Right lobe of liver (tissue), 4 donors: ENCODE data around the gene LTO1.

Experiments
- CTCF ChIP-seq, 4 donors: fragments of 200-600 bp in 3 of 4; fragments of 450-650 bp in 1 of 4; IDR thresholded peaks; one replicate each; pipeline versions ENCODE4 v1.5.1 to v1.8.0; 2016 to 2022; ENCODE audit warnings: antibody characterized with exemption in 4 of 4, mild to moderate bottlenecking in 2 of 4
- POLR2A ChIP-seq: fragments of 450-650 bp; IDR thresholded peaks from one replicate; pipeline ENCODE4 v1.6.1; 2017; ENCODE audit warnings: antibody characterized with exemption, mild to moderate bottlenecking
- donor health status: DM: no; HTN: no; CAD: no.
- donor health status: DM: no; HTN: no; CAD: no.
- donor health status: DM: no; HTN: yes; CAD: no.

GRCh38 chr11:69635804-69636511, 39.2 kb downstream of the LTO1 start:
- no peak for TF ChIP-seq CTCF (IDR thresholded peaks at IDR 0.05)
- TF ChIP-seq POLR2A, result no peak
